Measurements from ENCODE around the gene SALL3.

The SALL3 gene

GRCh38 chr18:78965260-78965659 is 14.4 kb upstream of the SALL3 start:
- DNase-seq (ENCODE audit: low read depth in 2 of 2): no peak

- no peak for DNase-seq (ENCODE audit: low read depth in 2 of 2)
Observed at GRCh38 chr18:78965917-78966792, 13.5 kb upstream of the SALL3 start.

- DNase-seq (ENCODE audit: low read depth in 2 of 2): no peak
Observed at GRCh38 chr18:78966793-78967106, 12.9 kb upstream of the SALL3 start.

- DNase-seq (ENCODE audit: low read depth in 2 of 2): no peak
Observed at GRCh38 chr18:78967692-78968091, 11.9 kb upstream of the SALL3 start.

- no peak for DNase-seq (ENCODE audit: low read depth in 2 of 2)
Observed at GRCh38 chr18:78969574-78970315, 9.9 kb upstream of the SALL3 start.

GRCh38 chr18:78970774-78971333 is 8.8 kb upstream of the SALL3 start:
- no peak for DNase-seq (ENCODE audit: low read depth in 2 of 2)

DNA sequence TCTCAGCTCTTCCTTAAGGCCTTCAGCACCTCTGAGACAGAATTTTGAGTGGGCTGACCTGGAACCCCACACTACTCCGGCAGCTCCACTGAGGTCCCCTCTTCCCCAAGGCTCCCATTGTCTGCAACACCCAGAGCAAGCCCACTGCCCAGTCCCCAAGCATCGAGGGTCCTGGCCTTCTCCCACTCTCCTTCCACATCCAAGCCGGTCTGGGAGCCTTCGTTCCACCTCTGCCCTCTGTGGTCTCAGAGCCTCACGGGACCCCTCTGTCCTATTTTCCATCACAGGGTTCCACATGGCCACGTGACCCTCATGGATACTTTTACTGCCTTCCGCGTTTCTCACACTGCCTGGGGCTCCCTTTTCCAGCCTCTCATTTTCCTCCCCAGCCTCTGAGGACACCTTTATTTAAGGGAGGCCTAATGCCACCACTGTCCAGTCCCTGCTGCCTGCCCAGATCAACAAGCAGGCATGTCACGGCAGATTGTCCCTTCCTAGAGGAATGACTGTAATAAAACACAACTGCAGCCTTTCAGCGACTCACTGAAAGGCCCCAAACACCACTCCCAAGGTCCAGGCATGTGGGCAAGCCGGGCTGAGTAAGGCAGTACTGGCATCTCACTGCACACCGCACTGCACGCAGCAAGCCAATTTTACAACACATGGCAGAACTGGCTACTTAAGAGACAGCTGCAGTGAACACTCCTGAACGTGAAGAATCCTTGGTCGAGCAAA is 7.9 kb upstream of the SALL3 start:
- no peak for DNase-seq (ENCODE audit: low read depth in 2 of 2)

DNA sequence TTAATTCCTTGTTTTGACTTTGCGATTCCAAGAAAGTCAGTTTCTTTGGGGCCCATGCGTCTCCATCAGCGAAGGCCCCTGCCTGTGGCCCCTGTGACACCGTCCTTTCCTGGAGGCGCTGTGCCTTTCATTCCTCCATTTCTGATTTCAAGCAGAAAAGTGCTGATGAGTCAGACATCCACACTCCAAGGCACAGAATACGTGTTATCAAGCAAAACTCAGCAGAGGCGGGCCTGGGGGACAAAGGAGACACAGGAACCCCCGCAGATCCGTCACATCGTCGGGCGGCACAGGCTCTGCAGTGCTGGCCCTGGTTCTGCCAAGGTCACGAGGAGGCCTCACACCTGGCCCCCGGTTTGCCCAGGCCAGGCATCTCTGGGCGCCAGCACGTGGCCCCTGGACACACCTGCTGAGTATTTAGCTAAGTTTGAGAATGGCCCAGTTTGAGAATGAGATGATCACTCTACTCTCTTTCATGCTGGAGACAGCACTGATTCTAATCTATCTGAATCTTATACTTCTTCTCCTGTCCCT is 7.2 kb upstream of the SALL3 start:
- no peak for DNase-seq (ENCODE audit: low read depth in 2 of 2)

DNA sequence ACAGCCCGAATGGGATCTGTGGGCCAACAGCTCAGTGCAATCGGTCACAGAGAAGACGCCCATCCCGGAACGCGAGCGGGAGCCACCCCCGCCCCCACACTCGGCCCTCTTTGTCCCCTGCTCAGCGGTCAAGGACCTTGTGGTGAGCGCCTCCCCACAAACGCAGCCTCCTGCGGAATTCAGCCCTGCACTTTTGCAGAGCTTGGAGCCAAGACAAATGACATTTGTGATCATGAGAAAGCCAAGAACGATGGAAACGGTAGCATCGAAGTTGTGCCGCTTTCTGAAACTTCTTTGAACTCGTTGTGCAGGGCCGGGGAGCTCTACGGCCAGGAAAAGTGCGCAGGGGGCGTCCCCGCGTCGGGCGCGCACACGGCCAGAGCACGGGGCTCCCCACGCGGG is 6.7 kb upstream of the SALL3 start:
- DNase-seq (ENCODE audit: low read depth in 2 of 2): no peak

DNA sequence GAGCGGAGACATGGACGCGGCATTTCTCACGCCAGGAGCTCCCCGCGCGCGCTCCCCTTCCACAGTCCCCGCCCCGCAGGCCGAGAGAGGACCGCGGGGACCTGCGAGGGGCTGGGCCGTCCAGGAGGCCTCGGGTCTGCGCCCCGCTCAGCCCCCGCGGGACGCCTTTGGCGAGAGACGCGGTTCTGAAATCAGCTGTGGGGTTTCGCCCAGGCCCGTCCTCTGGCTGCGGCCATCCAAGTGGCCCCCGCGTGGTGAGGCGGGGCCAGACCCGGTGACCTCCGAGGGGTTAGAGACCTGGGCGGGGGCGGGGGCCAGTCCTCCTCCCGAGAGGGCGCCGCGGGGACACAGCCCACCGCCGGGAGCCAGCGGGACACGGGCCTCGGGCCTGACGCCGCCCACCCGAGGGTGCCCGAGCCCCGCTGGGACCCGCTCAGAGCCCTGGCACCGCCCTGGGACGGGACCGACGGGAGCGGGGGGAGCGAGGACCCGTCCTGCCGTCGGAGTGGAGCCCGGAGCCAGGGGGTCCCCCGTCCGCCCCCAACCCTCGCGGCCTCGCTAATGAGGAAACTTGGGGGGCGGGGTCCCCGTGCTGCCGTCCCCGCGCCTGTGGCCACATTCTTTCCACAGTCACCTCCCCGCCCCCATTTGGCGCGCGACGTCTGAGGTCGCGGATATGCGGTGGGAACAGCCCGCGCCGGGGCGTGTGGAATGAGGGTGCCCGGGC is 6.1 kb upstream of the SALL3 start:
- no peak for DNase-seq (ENCODE audit: low read depth in 2 of 2)

- DNase-seq (ENCODE audit: low read depth in 2 of 2): no peak
Observed at GRCh38 chr18:78974115-78974761, 5.4 kb upstream of the SALL3 start.

DNA sequence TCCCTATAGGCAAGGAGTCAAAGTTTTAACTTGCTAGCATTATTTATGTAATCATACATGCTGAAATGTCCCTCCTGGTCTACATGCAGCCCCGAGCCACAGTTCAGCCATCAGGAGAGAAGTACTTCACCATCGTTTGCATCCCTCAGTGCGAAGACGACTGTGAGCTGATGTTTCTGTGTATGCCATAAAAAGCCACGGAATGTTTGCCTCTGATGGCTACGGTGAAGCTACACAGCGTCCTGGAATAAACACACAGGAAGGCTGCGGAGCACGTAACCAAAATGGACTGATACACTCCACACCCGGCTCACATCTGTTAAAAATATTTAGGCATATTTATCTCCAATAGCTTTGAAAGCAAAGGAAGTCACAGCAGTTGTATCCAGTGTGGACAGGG is 4.3 kb upstream of the SALL3 start:
- DNase-seq (ENCODE audit: low read depth in 2 of 2): no peak

DNA sequence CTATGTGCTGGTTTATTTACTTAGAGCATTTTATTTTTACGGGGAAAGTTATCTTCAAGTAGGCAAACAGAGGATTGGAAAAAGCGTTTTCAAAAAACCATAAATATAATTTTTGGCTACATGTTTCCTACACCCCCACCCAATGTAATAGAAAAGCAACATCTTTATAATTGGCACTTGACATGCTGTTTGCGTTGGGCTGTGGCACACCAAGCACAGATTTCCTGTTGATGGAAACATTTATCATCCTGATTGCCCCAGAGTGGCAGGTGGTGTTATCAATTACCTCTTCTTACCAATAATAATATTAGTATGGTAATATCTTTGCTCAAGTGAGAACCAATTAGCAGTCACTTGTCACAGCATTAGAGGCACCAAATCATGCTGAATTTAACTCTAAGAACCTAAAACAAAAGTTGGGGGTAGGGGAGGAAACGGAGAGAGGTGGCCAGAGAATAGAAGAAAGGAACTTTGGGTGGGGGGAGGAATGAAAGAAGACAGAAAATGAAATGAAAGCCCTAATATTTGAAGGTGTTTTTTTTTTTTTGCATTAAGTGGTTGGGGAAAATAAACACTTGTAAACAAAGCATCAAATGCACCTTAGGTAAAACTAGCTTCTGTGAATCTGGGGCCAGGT is 3.8 kb upstream of the SALL3 start:
- no peak for DNase-seq (ENCODE audit: low read depth in 2 of 2)

DNA sequence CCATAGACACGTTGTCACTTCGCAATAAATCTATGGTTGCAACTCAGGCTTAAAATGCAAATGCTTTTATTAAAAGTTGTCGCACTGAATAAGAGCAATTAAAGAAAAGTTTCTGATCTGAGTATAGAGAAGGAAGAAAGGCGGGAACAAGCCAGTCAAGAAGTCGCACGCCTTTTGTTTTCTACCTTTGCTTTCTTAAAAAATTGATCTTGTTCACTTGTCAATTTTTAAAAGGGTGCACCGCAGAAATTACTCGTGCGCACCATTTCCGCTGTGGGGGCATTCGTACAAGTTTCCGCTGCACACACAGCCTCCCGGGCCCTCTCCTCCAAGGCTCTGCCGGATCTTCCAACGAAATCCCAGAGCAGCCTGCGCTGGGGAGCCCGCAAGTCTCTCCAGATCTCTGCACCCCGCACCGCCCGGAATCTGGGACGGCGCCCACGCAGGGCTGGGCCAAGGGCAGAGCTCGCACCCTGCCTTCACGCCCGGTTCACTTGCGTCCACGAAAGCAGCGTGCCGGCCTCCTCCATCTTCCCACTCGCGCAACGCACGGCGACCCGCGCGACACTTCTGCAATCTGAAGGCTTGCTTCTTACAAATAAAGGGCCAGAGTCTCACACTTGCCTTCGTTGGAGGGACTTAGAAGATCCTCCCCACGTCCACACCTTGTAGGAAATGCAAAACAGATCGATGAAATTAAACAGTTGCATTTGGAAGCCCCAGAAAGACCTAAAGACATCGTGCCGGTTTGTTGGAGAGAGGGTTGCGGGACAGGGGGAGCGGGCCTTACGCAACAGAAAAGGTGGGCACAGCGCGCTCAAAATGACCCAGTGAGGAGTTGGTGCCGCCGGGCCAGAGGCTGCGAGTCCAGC is 2.6 kb upstream of the SALL3 start:
- no peak for DNase-seq (ENCODE audit: low read depth in 2 of 2)

DNA sequence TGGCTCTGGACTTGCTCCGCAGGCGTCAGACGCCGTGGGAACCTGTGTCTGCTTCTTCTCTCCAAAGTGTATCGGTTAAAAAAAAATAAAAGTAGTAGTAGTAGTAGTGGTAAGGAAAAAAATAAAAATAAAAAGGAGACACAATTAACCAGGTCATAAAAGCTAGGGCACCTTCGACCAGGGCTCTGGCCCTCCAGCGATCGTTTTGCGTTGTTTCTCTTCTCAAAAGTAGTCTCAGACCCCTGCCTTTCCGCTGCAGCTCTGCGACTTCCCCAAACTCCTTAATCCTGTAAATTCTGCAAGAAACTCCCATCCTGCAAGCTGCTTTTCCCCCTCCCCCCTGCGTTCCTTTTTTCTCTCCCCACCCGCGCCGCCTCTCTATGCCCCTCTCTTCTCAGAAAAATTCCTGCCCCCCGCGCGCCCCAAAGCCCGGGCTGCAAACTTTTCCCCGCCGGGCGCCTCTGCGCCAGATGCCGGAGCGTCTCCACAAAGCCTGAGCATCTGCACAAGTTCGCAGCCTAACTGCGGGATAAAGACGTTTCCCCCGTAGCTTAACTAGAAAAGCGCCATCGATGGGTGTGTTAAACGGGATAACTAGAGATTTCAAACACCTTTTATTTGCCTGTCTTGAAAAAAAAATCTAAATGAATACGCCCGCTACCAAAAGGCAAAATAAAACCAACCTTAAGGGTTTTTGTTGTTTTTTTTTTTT is 1.8 kb upstream of the SALL3 start:
- DNase-seq (ENCODE audit: low read depth in 2 of 2): no peak

DNA sequence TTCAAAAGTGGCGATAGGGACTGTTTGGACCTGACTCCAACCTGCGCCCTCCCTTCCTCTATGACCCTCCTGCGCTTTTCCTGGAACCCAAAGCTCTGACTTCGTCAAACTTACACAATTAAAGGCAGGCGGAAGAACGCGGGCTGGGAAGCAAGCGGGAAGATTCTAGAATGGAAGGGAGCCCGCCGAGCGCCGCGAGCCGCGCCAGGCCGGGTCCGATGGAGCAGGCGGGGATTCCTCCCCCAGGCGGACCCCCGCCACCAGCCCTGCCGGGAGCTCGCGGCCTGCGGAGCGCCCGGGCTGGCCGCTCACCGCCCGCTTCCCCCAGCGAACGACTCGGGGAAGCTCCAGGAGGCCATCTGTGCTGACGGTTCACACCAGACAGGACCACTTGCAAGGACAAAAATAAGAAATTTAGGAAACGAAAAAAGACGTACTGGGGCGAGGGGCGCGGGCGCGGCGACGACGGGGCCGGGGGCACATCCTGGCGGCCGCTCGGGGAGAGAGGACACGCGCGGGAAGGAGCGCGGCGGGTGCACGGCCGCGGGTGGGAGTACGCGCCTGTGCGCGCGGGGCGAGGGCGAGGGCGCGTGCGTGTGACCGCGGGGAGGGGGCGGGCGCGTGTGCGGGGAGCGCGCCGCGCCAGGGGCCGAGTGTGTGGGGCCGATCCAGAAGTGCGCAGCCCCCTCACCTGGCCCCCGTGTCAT is 1.1 kb upstream of the SALL3 start:
- no peak for DNase-seq (ENCODE audit: low read depth in 2 of 2)

DNA sequence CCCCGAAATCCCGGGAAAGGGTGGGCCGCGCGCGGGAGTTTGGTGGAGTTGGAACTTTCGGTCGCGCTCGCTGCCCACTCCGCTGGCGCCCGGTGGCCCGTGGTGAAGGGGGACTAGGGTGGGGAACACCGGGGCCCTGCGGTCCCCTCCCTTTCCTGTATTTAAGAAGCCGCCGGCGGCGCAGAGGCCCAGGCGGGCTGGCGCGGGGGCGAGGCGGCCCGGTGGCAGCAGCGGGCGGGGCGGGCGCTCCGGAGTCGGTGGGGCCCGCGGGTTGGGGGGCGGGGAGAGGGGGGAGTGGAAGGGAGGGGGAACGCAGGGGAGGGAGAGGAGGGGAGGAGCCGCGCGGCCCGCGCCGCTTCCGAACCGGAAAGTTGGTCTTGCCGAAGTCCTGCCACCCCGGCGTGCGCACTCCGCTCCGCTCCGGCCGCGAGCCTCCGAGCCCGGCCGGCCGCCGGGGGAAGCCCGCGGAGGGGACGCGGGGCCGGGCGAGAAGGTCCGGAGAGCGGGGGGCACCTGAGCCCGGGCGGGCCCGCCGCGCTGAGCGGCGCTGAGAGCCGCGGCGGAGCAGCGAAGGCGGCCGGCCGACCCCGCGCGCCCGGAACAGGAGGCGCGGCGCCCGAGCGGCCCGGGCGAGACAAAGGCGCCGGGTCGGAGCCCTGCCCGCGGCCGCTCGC is 425 bp upstream of the SALL3 start:
- DNase-seq (ENCODE audit: low read depth in 2 of 2): no peak

All from fibroblast of skin of left biceps (primary cell).